ENCODE data around the gene TBC1D8B.
"Not testable (repeated sequence)": the region's sequence is repeated elsewhere in the genome, so short reads cannot be mapped to it uniquely, and the experiment has no call there.

TBC1D8B gene

GRCh38 chrX:106811131-106811910 is 8.8 kb downstream of the TBC1D8B start:
- Histone ChIP-seq H3K4me3 (no peak overlapping the region), H3K9ac (ENCODE audit: insufficient read length) (no peak overlapping the region), H3K27ac (no peak overlapping the region), H3K36me3 (ENCODE audit: insufficient read depth, low read length) (no peaks in the 10 kb centered on the region), H3K9me3 (ENCODE audit: low read depth, low read length) (no peaks in the 10 kb centered on the region)
- DNase-seq (ENCODE audit: low read depth, low spot score) = no peak
- TF ChIP-seq EZH2 (IDR thresholded peaks at IDR 0.05) (no peak), POLR2AphosphoS5 (IDR thresholded peaks at IDR 0.05; ENCODE audit: borderline replicate concordance, low read depth, low read length) (no peak), FOXP2 (optimal IDR thresholded peaks at IDR 0.05; ENCODE audit: control extremely low read depth, extremely low read length, insufficient read depth) (no peak)

DNA sequence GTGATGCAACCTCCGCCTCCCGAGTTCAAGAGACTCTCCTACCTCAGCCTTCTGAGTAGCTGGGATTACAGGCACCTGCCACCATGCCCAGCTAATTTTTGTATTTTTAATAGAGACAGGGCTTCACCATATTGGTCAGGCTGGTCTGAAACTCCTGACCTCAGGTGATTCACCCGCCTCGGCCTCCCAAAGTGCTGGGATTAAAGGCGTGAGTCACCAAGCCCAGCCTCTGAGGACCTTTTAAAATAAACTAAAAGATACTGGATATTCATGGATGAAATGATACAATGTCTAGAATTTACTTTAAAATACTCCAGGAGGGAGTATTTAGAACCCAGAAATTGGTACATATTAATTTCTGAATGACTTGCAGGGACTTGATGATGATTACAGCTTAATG is 10.5 kb downstream of the TBC1D8B start:
- H3K36me3 ChIP-seq (ENCODE audit: insufficient read depth, low read length); H3K4me3 ChIP-seq; DNase-seq (ENCODE audit: low read depth, low spot score); H3K9ac ChIP-seq (ENCODE audit: insufficient read length); H3K9me3 ChIP-seq (ENCODE audit: low read depth, low read length); H3K27ac ChIP-seq: not testable (repeated sequence)

DNA sequence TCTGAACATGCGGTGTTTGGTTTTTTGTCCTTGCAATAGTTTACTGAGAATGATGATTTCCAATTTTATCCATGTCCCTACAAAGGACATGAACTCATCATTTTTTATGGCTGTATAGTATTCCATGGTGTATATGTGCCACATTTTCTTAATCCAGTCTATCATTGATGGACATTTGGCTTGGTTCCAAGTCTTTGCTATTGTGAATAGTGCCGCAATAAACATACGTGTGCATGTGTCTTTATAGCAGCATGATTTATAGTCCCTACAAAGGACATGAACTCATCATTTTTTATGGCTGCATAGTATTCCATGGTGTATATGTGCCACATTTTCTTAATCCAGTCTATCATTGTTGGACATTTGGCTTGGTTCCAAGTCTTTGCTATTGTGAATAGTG is 11.6 kb downstream of the TBC1D8B start:
- H3K4me3 ChIP-seq; H3K36me3 ChIP-seq (ENCODE audit: insufficient read depth, low read length); H3K27ac ChIP-seq; DNase-seq (ENCODE audit: low read depth, low spot score); H3K9ac ChIP-seq (ENCODE audit: insufficient read length); H3K9me3 ChIP-seq (ENCODE audit: low read depth, low read length): not testable (repeated sequence)

GRCh38 chrX:106862972-106863688 is 60.7 kb downstream of the TBC1D8B start:
- TF ChIP-seq POLR2AphosphoS5 (IDR thresholded peaks at IDR 0.05; ENCODE audit: borderline replicate concordance, low read depth, low read length) (no peak), FOXP2 (optimal IDR thresholded peaks at IDR 0.05; ENCODE audit: control extremely low read depth, extremely low read length, insufficient read depth) (no peak), EZH2 (IDR thresholded peaks at IDR 0.05) (no peak)
- Histone ChIP-seq H3K9me3 (ENCODE audit: low read depth, low read length) (no peaks in the 10 kb centered on the region), H3K36me3 (ENCODE audit: insufficient read depth, low read length) (no peaks in the 10 kb centered on the region), H3K4me3 (no peak overlapping the region), H3K9ac (ENCODE audit: insufficient read length) (no peak overlapping the region), H3K27ac (no peak overlapping the region)
- DNase-seq (ENCODE audit: low read depth, low spot score) = no peak

DNA sequence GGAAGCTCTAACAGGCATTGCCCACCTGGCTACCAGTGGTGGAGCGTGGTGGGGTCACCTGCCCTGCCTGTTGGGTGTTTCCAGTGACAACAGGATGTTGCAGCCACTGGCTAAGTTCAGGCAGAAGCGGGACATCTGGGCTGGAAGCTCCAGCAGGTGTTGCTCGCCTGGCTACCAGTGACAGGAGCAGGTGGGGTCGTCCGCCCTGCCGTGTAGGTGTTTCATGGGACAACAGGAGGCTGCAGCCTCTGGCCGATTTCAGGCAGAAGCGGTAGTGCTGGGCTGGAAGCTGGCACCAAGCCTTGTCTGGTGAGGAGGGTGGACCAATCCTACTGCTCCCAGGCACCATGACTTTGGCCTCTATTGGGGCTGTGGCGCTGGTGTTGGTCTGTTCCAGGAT is 61.2 kb downstream of the TBC1D8B start:
- Histone ChIP-seq H3K4me3 (no peak overlapping the region), H3K27ac (no peak overlapping the region), H3K9me3 (ENCODE audit: low read depth, low read length) (no peaks in the 10 kb centered on the region), H3K9ac (ENCODE audit: insufficient read length) (no peak overlapping the region), H3K36me3 (ENCODE audit: insufficient read depth, low read length) (no peaks in the 10 kb centered on the region)
- no peak for TF ChIP-seq POLR2AphosphoS5 (IDR thresholded peaks at IDR 0.05; ENCODE audit: borderline replicate concordance, low read depth, low read length)
- TF ChIP-seq FOXP2 (optimal IDR thresholded peaks at IDR 0.05; ENCODE audit: control extremely low read depth, extremely low read length, insufficient read depth) = no peak
- no peak for TF ChIP-seq EZH2 (IDR thresholded peaks at IDR 0.05)
- DNase-seq (ENCODE audit: low read depth, low spot score) = no peak

GRCh38 chrX:106872796-106873195 is 70.3 kb downstream of the TBC1D8B start:
- H3K9ac ChIP-seq (ENCODE audit: insufficient read length); H3K4me3 ChIP-seq; H3K36me3 ChIP-seq (ENCODE audit: insufficient read depth, low read length); H3K27ac ChIP-seq; H3K9me3 ChIP-seq (ENCODE audit: low read depth, low read length); DNase-seq (ENCODE audit: low read depth, low spot score): not testable (repeated sequence)

GRCh38 chrX:106874075-106874474 is 71.6 kb downstream of the TBC1D8B start:
- Histone ChIP-seq H3K9me3 (ENCODE audit: low read depth, low read length) (no peaks in the 10 kb centered on the region), H3K27ac (no peak overlapping the region), H3K36me3 (ENCODE audit: insufficient read depth, low read length) (no peaks in the 10 kb centered on the region), H3K4me3 (no peak overlapping the region), H3K9ac (ENCODE audit: insufficient read length) (no peak overlapping the region)
- TF ChIP-seq POLR2AphosphoS5 (IDR thresholded peaks at IDR 0.05; ENCODE audit: borderline replicate concordance, low read depth, low read length) (no peak), EZH2 (IDR thresholded peaks at IDR 0.05) (no peak), FOXP2 (optimal IDR thresholded peaks at IDR 0.05; ENCODE audit: control extremely low read depth, extremely low read length, insufficient read depth) (no peak)
- no peak for DNase-seq (ENCODE audit: low read depth, low spot score)

DNA sequence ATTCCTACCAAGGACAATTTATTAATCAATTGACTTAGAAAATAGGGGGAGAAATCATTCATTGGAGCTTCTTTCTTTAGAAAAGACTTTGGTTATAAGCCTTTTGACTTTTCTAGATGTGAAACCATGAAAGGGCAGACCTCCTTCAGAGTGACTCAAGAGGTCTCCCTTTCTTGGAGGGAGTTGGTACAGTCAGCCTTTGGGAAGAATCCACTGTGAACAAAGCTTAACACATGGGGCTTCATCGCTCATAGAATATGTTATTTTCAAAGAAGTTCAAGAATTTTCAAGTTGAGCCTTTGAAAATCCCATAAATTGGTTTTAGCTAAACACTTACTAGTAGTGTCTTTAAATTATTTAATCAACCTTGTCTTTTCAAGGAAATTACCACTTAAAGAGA is 72.7 kb downstream of the TBC1D8B start:
- no peaks in the 10 kb centered on the region for H3K9me3 ChIP-seq (ENCODE audit: low read depth, low read length)
- DNase-seq (ENCODE audit: low read depth, low spot score) = no peak
- no peak overlapping the region for H3K27ac ChIP-seq
- no peak overlapping the region for H3K9ac ChIP-seq (ENCODE audit: insufficient read length)
- H3K36me3 ChIP-seq (ENCODE audit: insufficient read depth, low read length) = no peaks in the 10 kb centered on the region
- TF ChIP-seq EZH2 (IDR thresholded peaks at IDR 0.05) (no peak), FOXP2 (optimal IDR thresholded peaks at IDR 0.05; ENCODE audit: control extremely low read depth, extremely low read length, insufficient read depth) (no peak), POLR2AphosphoS5 (IDR thresholded peaks at IDR 0.05; ENCODE audit: borderline replicate concordance, low read depth, low read length) (no peak)
- H3K4me3 ChIP-seq = no peak overlapping the region

DNA sequence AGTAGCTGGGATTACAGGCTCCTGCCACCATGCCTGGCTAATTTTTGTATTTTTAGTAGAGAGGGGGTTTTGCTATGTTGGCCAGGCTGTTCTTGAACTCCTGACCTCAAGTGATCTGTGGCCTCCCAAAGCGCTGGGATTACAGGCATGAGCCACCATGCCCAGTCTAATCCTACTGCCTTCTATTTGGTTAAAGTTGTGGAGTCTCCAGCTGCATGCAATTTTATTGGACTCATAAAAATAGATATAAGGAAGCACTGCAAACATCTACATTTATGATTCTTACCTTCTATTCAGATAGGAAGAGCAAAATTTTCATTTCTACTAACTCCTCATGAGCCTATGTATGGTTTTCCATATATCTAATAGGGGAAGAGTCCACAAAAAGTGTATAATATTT is 87.0 kb downstream of the TBC1D8B start:
- Histone ChIP-seq H3K4me3 (no peak overlapping the region), H3K9ac (ENCODE audit: insufficient read length) (no peak overlapping the region), H3K27ac (no peak overlapping the region), H3K9me3 (ENCODE audit: low read depth, low read length) (no peaks in the 10 kb centered on the region), H3K36me3 (ENCODE audit: insufficient read depth, low read length) (no peaks in the 10 kb centered on the region)
- TF ChIP-seq POLR2AphosphoS5 (IDR thresholded peaks at IDR 0.05; ENCODE audit: borderline replicate concordance, low read depth, low read length) = no peak
- no peak for TF ChIP-seq FOXP2 (optimal IDR thresholded peaks at IDR 0.05; ENCODE audit: control extremely low read depth, extremely low read length, insufficient read depth)
- no peak for TF ChIP-seq EZH2 (IDR thresholded peaks at IDR 0.05)
- DNase-seq (ENCODE audit: low read depth, low spot score) = no peak

All from SK-N-MC (cell line).